HCT116 (cell line): ENCODE measurements around the gene ISOC2. TPM values are rescaled to one million over a fixed set of nuclear protein-coding genes. Genes with fewer than 3 reads are reported as not detected.
"Not testable (repeated sequence)": the region's sequence is repeated elsewhere in the genome, so short reads cannot be mapped to it uniquely, and the experiment has no call there.

ENCODE experiments used
- ATAC-seq: fragments of 200-7000 bp; cut with Tn5 transposase; 2 replicates; pipeline ENCODE4 v1.9.1; 2020; ENCODE audit warnings: mild to moderate bottlenecking, moderate library complexity
- BruUV-seq: library from RNA; stranded (reverse); fragments of 400-500 nt; replicated peaks from 2 replicates; lab custom pipeline; 2021; lab: Mats Ljungman, UMichigan
- CTCF ChIA-PET: fragments of 300-600 bp; sonication (Branson Sonifier 250); formaldehyde crosslinking; loops from one replicate; lab custom pipeline; 2021; ENCODE audit warnings: antibody characterized with exemption; lab: Charles Lee
- POLR2A ChIA-PET: fragments of 300-600, 350-600 bp; sonication (Branson Sonifier 250); formaldehyde crosslinking; loops from one replicate; lab custom pipeline; 2021; ENCODE audit warnings: antibody characterized with exemption; lab: Charles Lee
- RAD21 ChIA-PET, 2 experiments: fragments of 300-600 bp; sonication (Branson Sonifier 250); formaldehyde crosslinking; loops; one replicate each; lab custom pipeline; 2023; ENCODE audit warnings: low total read pairs in 2 of 2; ENCODE audit not compliant: uncharacterized antibody in 2 of 2, unreplicated experiment in 2 of 2, low non-redundant PET in 1 of 2; lab: Charles Lee
- DNase-seq: peaks from one replicate; pipeline ENCODE4 v3.0.0-alpha.2; 2010; ENCODE audit warnings: low read depth, low spot score
- H2AFZ ChIP-seq: fragments of 200-600 bp; shearing (Covaris generic), sonication (generic); 2 replicates; pipeline ENCODE4 v1.6.1; 2017; ENCODE audit warnings: low read depth, mixed run types, mixed read lengths, antibody characterized with exemption, low read length; ENCODE audit not compliant: poor library complexity, severe bottlenecking
- H3K27ac ChIP-seq: 2 replicates; pipeline ENCODE4 v1.5.1; 2012; ENCODE audit warnings: low read depth, low read length
- H3K27me3 ChIP-seq: fragments of 200-600 bp; sonication (generic); 2 replicates; pipeline ENCODE4 v1.6.1; 2016; ENCODE audit warnings: mixed run types, low read length, mixed read lengths; ENCODE audit not compliant: insufficient read depth
- H3K36me3 ChIP-seq, 2 experiments: fragments of 200-500 bp in 1 of 2; fragments of 200-600 bp in 1 of 2; sonication (Bioruptor generic) in 1 of 2; sonication (generic) in 1 of 2; 2 replicates each; pipeline versions ENCODE4 v1.5.1 to v1.6.1; 2014 to 2016; ENCODE audit warnings: low read length in 2 of 2, inconsistent platforms in 1 of 2, mixed read lengths in 1 of 2, mixed run types in 1 of 2; ENCODE audit not compliant: insufficient read depth in 2 of 2, control insufficient read depth in 1 of 2
- H3K4me1 ChIP-seq, 2 experiments: fragments of 200-600 bp in 1 of 2; sonication (generic) in 1 of 2; 2 replicates each; pipeline versions ENCODE4 v1.5.1 to v1.6.1; 2012 to 2017; ENCODE audit warnings: low read length in 2 of 2, inconsistent platforms in 1 of 2, mild to moderate bottlenecking in 1 of 2, mixed read lengths in 1 of 2, mixed run types in 1 of 2, moderate library complexity in 1 of 2; ENCODE audit not compliant: insufficient read depth in 2 of 2, control insufficient read depth in 1 of 2
- H3K4me2 ChIP-seq: fragments of 200-600 bp; sonication (generic); 2 replicates; pipeline ENCODE4 v1.6.1; 2017; ENCODE audit warnings: mixed run types, low read length, mixed read lengths
- H3K4me3 ChIP-seq, 2 experiments: fragments of 200-600 bp in 1 of 2; sonication (generic) in 1 of 2; replicated peaks in 1 of 2; 2 replicates each; pipeline ENCODE4 v1.5.1; 2011 to 2016; ENCODE audit warnings: low read length in 2 of 2, control low read depth in 1 of 2, low read depth in 1 of 2, mild to moderate bottlenecking in 1 of 2, mixed read lengths in 1 of 2, mixed run types in 1 of 2
- H3K79me2 ChIP-seq: fragments of 200-600 bp; sonication (generic); 2 replicates; pipeline ENCODE4 v1.6.1; 2017; ENCODE audit warnings: mild to moderate bottlenecking, mixed run types, low read length, moderate library complexity, mixed read lengths; ENCODE audit not compliant: insufficient read depth
- H3K9ac ChIP-seq: fragments of 200-600 bp; sonication (generic); 2 replicates; pipeline ENCODE4 v1.6.1; 2016; ENCODE audit warnings: low read length, mixed read lengths
- H3K9me2 ChIP-seq: fragments of 200-600 bp; sonication (generic), shearing (Covaris generic); 2 replicates; pipeline ENCODE4 v1.6.1; 2017; ENCODE audit warnings: mixed run types, mild to moderate bottlenecking, moderate library complexity; ENCODE audit not compliant: insufficient read depth
- H3K9me3 ChIP-seq, 2 experiments: fragments of 200-500 bp in 1 of 2; fragments of 200-600 bp in 1 of 2; sonication (Bioruptor generic) in 1 of 2; sonication (generic) in 1 of 2; 2 replicates each; pipeline ENCODE4 v1.6.1; 2014 to 2017; ENCODE audit warnings: low read length in 2 of 2, mixed read lengths in 2 of 2, inconsistent platforms in 1 of 2, low read depth in 1 of 2, mild to moderate bottlenecking in 1 of 2, mixed run types in 1 of 2, moderate library complexity in 1 of 2; ENCODE audit not compliant: control insufficient read depth in 1 of 2, insufficient read depth in 1 of 2
- H4K20me1 ChIP-seq: fragments of 200-600 bp; sonication (generic), shearing (Covaris generic); 2 replicates; pipeline ENCODE4 v1.6.1; 2017; ENCODE audit warnings: mixed run types, mild to moderate bottlenecking, moderate library complexity; ENCODE audit not compliant: insufficient read depth
- CBX3 ChIP-seq: IDR thresholded peaks from 2 replicates; pipeline ENCODE4 v1.6.1; 2012; ENCODE audit warnings: low read depth
- POLR2AphosphoS5 ChIP-seq: IDR thresholded peaks from 2 replicates; pipeline ENCODE4 v1.6.1; 2011; ENCODE audit warnings: mild to moderate bottlenecking, low read depth, low read length, moderate library complexity
- SIN3A ChIP-seq: IDR thresholded peaks from 2 replicates; pipeline ENCODE4 v1.6.1; 2012; ENCODE audit warnings: low read depth
- SRF ChIP-seq: IDR thresholded peaks from 2 replicates; pipeline ENCODE4 v1.6.1; 2012; ENCODE audit warnings: low read depth
- YY1 ChIP-seq: IDR thresholded peaks from 2 replicates; pipeline ENCODE4 v1.6.1; 2011; ENCODE audit warnings: low read length, low read depth, moderate library complexity, mild to moderate bottlenecking; ENCODE audit not compliant: insufficient replicate concordance; ENCODE audit errors: extremely low read depth
- intact Hi-C: fragments of 100-400 bp; cut with micrococcal nuclease; formaldehyde crosslinking; loops from 2 replicates; pipeline ENCODE4 v1.10.0; 2022
- total RNA-seq: library from RNA; stranded (reverse); gene quantifications from one replicate; pipeline ENCODE4 v1.2.1, GENCODE V29; 2021; ENCODE audit not compliant: unreplicated experiment

The ISOC2 gene
- total RNA-seq, 1 experiment from 2014 or later: 56.8 TPM

DNA sequence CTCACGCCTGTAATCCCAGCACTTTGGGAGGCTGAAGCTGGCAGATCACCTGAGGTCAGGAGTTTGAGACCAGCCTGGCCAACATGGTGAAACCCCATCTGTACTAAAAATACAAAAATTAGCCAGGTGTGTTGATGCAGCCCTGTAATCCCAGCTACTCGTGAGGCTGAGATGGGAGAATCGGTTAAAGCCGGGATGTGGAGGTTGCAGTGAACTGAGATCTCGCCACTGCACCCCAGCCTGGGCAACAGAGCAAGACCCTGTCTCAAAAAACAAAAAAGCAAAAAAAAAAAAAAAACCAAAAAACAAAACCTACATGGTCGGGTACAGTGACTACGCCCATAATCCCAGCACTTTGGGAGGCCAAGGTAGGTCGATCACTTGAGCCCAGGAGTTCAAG lies 52.3 kb downstream of the ISOC2 start:
- H3K27me3 ChIP-seq, H3K4me3 ChIP-seq, DNase-seq, H2AFZ ChIP-seq, ATAC-seq, RAD21 ChIA-PET, H3K4me2 ChIP-seq, intact Hi-C loops, H4K20me1 ChIP-seq, H3K9me2 ChIP-seq, BruUV-seq, H3K9me3 ChIP-seq, CTCF ChIA-PET: not testable (repeated sequence)
- peaks cover 33% of the 10 kb centered on the region for H3K79me2 ChIP-seq
- H3K4me1 ChIP-seq: peaks cover 12 to 27% of the 10 kb centered on the region in 2 experiments
- peaks cover 13 to 24% of the 10 kb centered on the region in 2 experiments; a peak in 3 of 4 replicates for H3K36me3 ChIP-seq
- H3K9ac ChIP-seq: peak overlapping the region; percentile 99; the same call in 1 of the 2 replicates
- POLR2A ChIA-PET: interaction anchor here (1.1 to 1.4 kb wide), 2 partner anchors 26 to 129 kb away, joined by 3 to 4 read pairs; partner anchors contain the start of gene HSPBP1
- H3K27ac ChIP-seq: 0 out of 2 replicates have a peak overlapping the region, but pooled peaks have one; percentile 95

GRCh38 chr19:55408533-55408872 lies 52.9 kb downstream of the ISOC2 start:
- no peak for DNase-seq
- Histone ChIP-seq H3K4me3 (peak overlapping the region; percentile 19 to 45), H3K36me3 (peaks cover 18 to 29% of the 10 kb centered on the region in 2 experiments; a peak in 3 of 4 replicates), H3K9me2 (no peaks in the 10 kb centered on the region), H3K27ac (peak overlapping the region; percentile 95), H3K79me2 (peaks cover 38% of the 10 kb centered on the region), H2AFZ (peak overlapping the region; percentile 67)
- ChIA-PET CTCF (interaction anchor here (2.0 kb wide), 1 partner anchor 262 kb away, joined by 6 read pairs; no protein-coding TSS in a partner anchor), POLR2A (interaction anchor here (0.6 to 1.4 kb wide), 3 partner anchors 26 to 216 kb away, joined by 3 to 4 read pairs (median 3); partner anchors contain the start of genes HSPBP1 and ZNF784)
- ATAC-seq: no peak
- TF ChIP-seq SIN3A (no peak), POLR2AphosphoS5 (no peak), SRF (no peak), YY1 (no peak), CBX3 (peak; percentile 55; the same call in 1 of the 2 replicates)
- TF ChIP-seq, all 23 proteins: peak for 1
- RAD21 ChIA-PET: no interaction called here
- intact Hi-C loops: no loop called here
- Histone ChIP-seq H3K4me1 (peaks cover 12 to 27% of the 10 kb centered on the region in 2 experiments), H3K9me3 (no peaks in the 10 kb centered on the region), H3K9ac (peak overlapping the region; percentile 99), H4K20me1 (peaks cover 8% of the 10 kb centered on the region; the same call in 1 of the 2 replicates), H3K27me3 (no peaks in the 10 kb centered on the region), H3K4me2 (peak overlapping the region; percentile 83)
- TSS peak; percentile 93 for BruUV-seq
